Erythroblast (primary cell): Measurements from ENCODE around the gene HSF2BP.

Source experiments
- GATA1 ChIP-seq: IDR thresholded peaks from 2 replicates; pipeline ENCODE4 v1.6.1; 2011; ENCODE audit warnings: low read depth, mild to moderate bottlenecking, control low read depth, low read length, moderate library complexity
- POLR2A ChIP-seq: IDR thresholded peaks from 2 replicates; pipeline ENCODE4 v1.6.1; 2011; ENCODE audit warnings: mild to moderate bottlenecking, low read length

DNA sequence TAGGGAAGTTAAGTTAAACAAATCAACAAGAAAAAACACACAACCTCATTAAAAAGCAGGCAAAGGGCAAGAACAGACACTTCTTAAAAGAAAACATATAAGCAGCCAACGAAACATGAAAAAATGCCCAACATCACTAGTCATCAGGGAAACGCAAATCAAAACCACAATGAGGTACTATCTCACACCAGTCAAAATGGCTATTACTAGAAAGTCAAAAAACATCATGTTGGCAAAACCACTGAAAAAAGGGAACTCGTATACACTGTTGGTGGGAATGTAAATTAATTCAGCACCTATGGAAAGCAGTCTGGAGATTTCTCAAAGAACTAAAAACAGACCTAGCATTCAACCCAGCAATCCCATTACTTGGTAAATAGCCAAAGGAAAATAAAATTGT is 51.1 kb downstream of the HSF2BP start:
- TF ChIP-seq POLR2A (no peak), GATA1 (no peak)
